ES-I3 (cell line): ENCODE data around the gene ELMOD3.
"Not testable (repeated sequence)": the region's sequence is repeated elsewhere in the genome, so short reads cannot be mapped to it uniquely, and the experiment has no call there.

ENCODE experiments used
- H3K36me3 ChIP-seq: 2 replicates; pipeline ENCODE4 v1.6.1; 2013; ENCODE audit warnings: mild to moderate bottlenecking, low read length, control low read depth, moderate library complexity; ENCODE audit not compliant: insufficient read depth
- H3K4me1 ChIP-seq: 2 replicates; pipeline ENCODE4 v1.6.1; 2013; ENCODE audit warnings: mild to moderate bottlenecking, control low read depth, low read length; ENCODE audit not compliant: insufficient read depth
- H3K9ac ChIP-seq: 2 replicates; pipeline ENCODE4 v1.6.1; 2013; ENCODE audit warnings: low read depth, mild to moderate bottlenecking, low read length, moderate library complexity
- H3K9me3 ChIP-seq: 2 replicates; pipeline ENCODE4 v1.6.1; 2013; ENCODE audit warnings: mild to moderate bottlenecking, low read length, moderate library complexity; ENCODE audit not compliant: control insufficient read depth, insufficient read depth

ELMOD3 gene

GRCh38 chr2:85371045-85371444 lies 16.5 kb downstream of the ELMOD3 start:
- Histone ChIP-seq H3K4me1 (no peaks in the 10 kb centered on the region), H3K9me3 (no peaks in the 10 kb centered on the region)

GRCh38 chr2:85376291-85377065 lies 21.9 kb downstream of the ELMOD3 start:
- H3K9me3 ChIP-seq: peaks cover 5% of the 10 kb centered on the region; the same call in 1 of the 2 replicates
- no peaks in the 10 kb centered on the region for H3K4me1 ChIP-seq
- no peak overlapping the region for H3K9ac ChIP-seq
- H3K36me3 ChIP-seq: no peaks in the 10 kb centered on the region

More at GRCh38 chr2:85371045-85371444, 16.5 kb downstream of the ELMOD3 start:
- H3K36me3 ChIP-seq: no peaks in the 10 kb centered on the region
- H3K9ac ChIP-seq: no peak overlapping the region

GRCh38 chr2:85377083-85377482 lies 22.5 kb downstream of the ELMOD3 start:
- no peak overlapping the region for H3K9ac ChIP-seq
- no peaks in the 10 kb centered on the region for H3K4me1 ChIP-seq
- no peaks in the 10 kb centered on the region for H3K36me3 ChIP-seq
- H3K9me3 ChIP-seq: peaks cover 5% of the 10 kb centered on the region; the same call in 1 of the 2 replicates

GRCh38 chr2:85378257-85378656 lies 23.7 kb downstream of the ELMOD3 start:
- H3K36me3 ChIP-seq: no peaks in the 10 kb centered on the region
- H3K9me3 ChIP-seq: peaks cover 5% of the 10 kb centered on the region; the same call in 1 of the 2 replicates
- no peaks in the 10 kb centered on the region for H3K4me1 ChIP-seq
- H3K9ac ChIP-seq: no peak overlapping the region

GRCh38 chr2:85380048-85380447 lies 25.5 kb downstream of the ELMOD3 start:
- H3K9me3 ChIP-seq: peaks cover 5% of the 10 kb centered on the region; the same call in 1 of the 2 replicates
- H3K9ac ChIP-seq: no peak overlapping the region
- 0 out of 2 replicates have a peak, but pooled peaks cover 3% of the 10 kb centered on the region for H3K4me1 ChIP-seq
- H3K36me3 ChIP-seq: no peaks in the 10 kb centered on the region

GRCh38 chr2:85383151-85383550 lies 28.6 kb downstream of the ELMOD3 start:
- H3K4me1 ChIP-seq: peaks cover 12% of the 10 kb centered on the region; the same call in 1 of the 2 replicates
- not testable (repeated sequence) for H3K36me3 ChIP-seq, H3K9ac ChIP-seq, H3K9me3 ChIP-seq

GRCh38 chr2:85383850-85384249 lies 29.3 kb downstream of the ELMOD3 start:
- peaks cover 5% of the 10 kb centered on the region; the same call in 1 of the 2 replicates for H3K9me3 ChIP-seq
- peaks cover 12% of the 10 kb centered on the region; the same call in 1 of the 2 replicates for H3K4me1 ChIP-seq
- peaks cover 5% of the 10 kb centered on the region for H3K36me3 ChIP-seq
- no peak overlapping the region for H3K9ac ChIP-seq

GRCh38 chr2:85385746-85386145 lies 31.2 kb downstream of the ELMOD3 start:
- Histone ChIP-seq H3K4me1 (peaks cover 12% of the 10 kb centered on the region; the same call in 1 of the 2 replicates), H3K9me3 (peaks cover 2% of the 10 kb centered on the region; the same call in 1 of the 2 replicates), H3K9ac (no peak overlapping the region; the same call in 1 of the 2 replicates), H3K36me3 (peaks cover 5% of the 10 kb centered on the region)

- Histone ChIP-seq H3K9me3 (no peaks in the 10 kb centered on the region), H3K9ac (no peak overlapping the region), H3K36me3 (peaks cover 5% of the 10 kb centered on the region), H3K4me1 (peaks cover 12% of the 10 kb centered on the region; the same call in 1 of the 2 replicates)
Measured at GRCh38 chr2:85387754-85388153, 33.2 kb downstream of the ELMOD3 start.

- H3K4me1 ChIP-seq: peaks cover 8% of the 10 kb centered on the region; the same call in 1 of the 2 replicates
- H3K36me3 ChIP-seq: peaks cover 5% of the 10 kb centered on the region
- no peak overlapping the region for H3K9ac ChIP-seq
- no peaks in the 10 kb centered on the region for H3K9me3 ChIP-seq
Measured at GRCh38 chr2:85388878-85389538, 34.4 kb downstream of the ELMOD3 start.

- Histone ChIP-seq H3K4me1 (peaks cover under 1% of the 10 kb centered on the region; the same call in 1 of the 2 replicates), H3K36me3 (peaks cover 7% of the 10 kb centered on the region), H3K9ac (no peak overlapping the region), H3K9me3 (no peaks in the 10 kb centered on the region)
Measured at GRCh38 chr2:85390941-85391669, 36.5 kb downstream of the ELMOD3 start.

- Histone ChIP-seq H3K9ac (no peak overlapping the region), H3K36me3 (peaks cover 2% of the 10 kb centered on the region; the same call in 1 of the 2 replicates), H3K4me1 (no peaks in the 10 kb centered on the region; the same call in 1 of the 2 replicates), H3K9me3 (no peaks in the 10 kb centered on the region)
Measured at GRCh38 chr2:85393836-85394235, 39.3 kb downstream of the ELMOD3 start.

GRCh38 chr2:85394261-85394681 lies 39.7 kb downstream of the ELMOD3 start:
- H3K9me3 ChIP-seq: no peaks in the 10 kb centered on the region
- H3K9ac ChIP-seq: no peak overlapping the region
- H3K36me3 ChIP-seq: 0 out of 2 replicates have a peak, but pooled peaks cover 2% of the 10 kb centered on the region
- no peaks in the 10 kb centered on the region for H3K4me1 ChIP-seq

GRCh38 chr2:85394976-85395375 lies 40.4 kb downstream of the ELMOD3 start:
- Histone ChIP-seq H3K9ac (no peak overlapping the region), H3K36me3 (peaks cover 2% of the 10 kb centered on the region; the same call in 1 of the 2 replicates), H3K9me3 (no peaks in the 10 kb centered on the region), H3K4me1 (no peaks in the 10 kb centered on the region)
